Breast epithelium (tissue), 3 donors: Measurements from ENCODE around the gene CYP39A1.

Experiments
- POLR2A ChIP-seq: fragments of 450-650 bp; IDR thresholded peaks from one replicate; pipeline ENCODE4 v1.6.1; 2016; ENCODE audit warnings: antibody characterized with exemption, mild to moderate bottlenecking, moderate library complexity
- TF ChIP-seq, protein P1 (sequence below), 3 donors: fragments of 450-650 bp; IDR thresholded peaks; one replicate each; pipeline ENCODE4 v1.5.1; 2016 to 2017; ENCODE audit warnings: antibody characterized with exemption in 3 of 3, mild to moderate bottlenecking in 3 of 3, moderate library complexity in 3 of 3

DNA sequence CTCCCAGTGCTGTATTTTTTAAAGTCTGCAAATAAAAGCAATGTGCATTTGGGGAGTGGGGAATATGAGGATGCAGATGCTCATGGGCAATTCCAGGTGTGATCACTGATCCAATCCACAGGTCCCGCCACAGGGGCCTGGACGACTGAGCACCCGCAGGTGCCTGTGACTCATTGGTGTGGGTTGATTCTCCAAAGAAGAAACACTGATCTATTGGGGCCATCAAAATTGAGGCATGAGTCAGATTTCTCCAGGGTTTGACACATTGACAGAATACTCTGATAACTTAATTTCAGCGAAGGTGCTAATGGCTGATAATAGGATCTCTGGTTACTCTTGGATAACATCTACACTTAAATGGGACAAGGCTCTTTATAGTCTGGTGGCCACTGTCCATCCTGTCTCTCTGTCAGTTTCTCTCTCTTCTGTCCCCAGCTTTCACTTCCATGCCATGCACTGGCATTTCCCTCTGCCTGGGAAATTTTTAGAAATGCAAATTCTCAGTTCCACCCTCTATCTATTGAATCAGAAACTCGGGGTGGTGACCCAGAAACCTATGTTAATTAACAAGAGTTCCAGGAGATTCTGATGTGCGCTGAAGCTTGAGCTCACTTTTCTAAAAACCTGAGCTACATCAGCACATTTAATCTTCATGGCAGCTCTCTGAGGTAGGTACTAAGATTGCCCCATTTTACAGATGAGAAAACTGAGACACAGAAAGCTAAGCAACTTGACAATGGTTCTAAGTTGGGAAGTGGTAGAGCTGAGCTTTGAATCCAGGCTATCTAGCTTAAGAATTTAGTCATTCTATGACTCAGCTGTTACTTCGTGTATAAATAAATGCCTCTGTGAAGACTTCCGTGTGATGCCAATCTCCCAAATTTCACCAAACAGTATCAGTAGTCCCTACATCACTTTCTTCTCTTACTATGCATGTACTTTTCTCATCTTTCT is 151.2 kb downstream of the CYP39A1 start:
- TF ChIP-seq, protein P1, sequence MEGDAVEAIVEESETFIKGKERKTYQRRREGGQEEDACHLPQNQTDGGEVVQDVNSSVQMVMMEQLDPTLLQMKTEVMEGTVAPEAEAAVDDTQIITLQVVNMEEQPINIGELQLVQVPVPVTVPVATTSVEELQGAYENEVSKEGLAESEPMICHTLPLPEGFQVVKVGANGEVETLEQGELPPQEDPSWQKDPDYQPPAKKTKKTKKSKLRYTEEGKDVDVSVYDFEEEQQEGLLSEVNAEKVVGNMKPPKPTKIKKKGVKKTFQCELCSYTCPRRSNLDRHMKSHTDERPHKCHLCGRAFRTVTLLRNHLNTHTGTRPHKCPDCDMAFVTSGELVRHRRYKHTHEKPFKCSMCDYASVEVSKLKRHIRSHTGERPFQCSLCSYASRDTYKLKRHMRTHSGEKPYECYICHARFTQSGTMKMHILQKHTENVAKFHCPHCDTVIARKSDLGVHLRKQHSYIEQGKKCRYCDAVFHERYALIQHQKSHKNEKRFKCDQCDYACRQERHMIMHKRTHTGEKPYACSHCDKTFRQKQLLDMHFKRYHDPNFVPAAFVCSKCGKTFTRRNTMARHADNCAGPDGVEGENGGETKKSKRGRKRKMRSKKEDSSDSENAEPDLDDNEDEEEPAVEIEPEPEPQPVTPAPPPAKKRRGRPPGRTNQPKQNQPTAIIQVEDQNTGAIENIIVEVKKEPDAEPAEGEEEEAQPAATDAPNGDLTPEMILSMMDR (IDR thresholded peaks at IDR 0.05): no peak
- TF ChIP-seq POLR2A: no peak
